WTC11 (cell line): ENCODE data around the gene ENTR1. TPM values are rescaled to one million over a fixed set of nuclear protein-coding genes. Genes with fewer than 3 reads are reported as not detected.

Experiments
- ATAC-seq: fragments of 200-7000 bp; cut with Tn5 transposase; 2 replicates; pipeline ENCODE4 v1.10.0; 2021; ENCODE audit warnings: mild to moderate bottlenecking, moderate library complexity
- CTCF ChIA-PET: fragments of 300-600 bp; sonication (Branson Sonifier 250); formaldehyde crosslinking; loops from one replicate; lab custom pipeline; 2021; ENCODE audit warnings: antibody characterized with exemption; lab: Charles Lee
- POLR2A ChIA-PET: fragments of 350-600 bp; sonication (Branson Sonifier 250); formaldehyde crosslinking; loops from one replicate; lab custom pipeline; 2021; ENCODE audit warnings: antibody characterized with exemption; lab: Charles Lee
- DNase-seq: peaks from one replicate; pipeline ENCODE4 v3.0.0; 2021; ENCODE audit warnings: low spot score
- H3K27ac Mint-ChIP-seq: 2 replicates; pipeline ENCODE4 v1.8.0; 2021; ENCODE audit warnings: mixed read lengths
- H3K27me3 Mint-ChIP-seq: 2 replicates; pipeline ENCODE4 v1.8.0; 2021; ENCODE audit warnings: low read depth, mild to moderate bottlenecking, moderate library complexity, mixed read lengths
- H3K36me3 Mint-ChIP-seq: 2 replicates; pipeline ENCODE4 v1.8.0; 2021; ENCODE audit warnings: mixed read lengths
- H3K4me1 Mint-ChIP-seq: 2 replicates; pipeline ENCODE4 v1.8.0; 2022; ENCODE audit warnings: mixed read lengths
- H3K4me3 Mint-ChIP-seq: 2 replicates; pipeline ENCODE4 v1.8.0; 2021; ENCODE audit warnings: mild to moderate bottlenecking, moderate library complexity, mixed read lengths
- H3K9me3 Mint-ChIP-seq: 2 replicates; pipeline ENCODE4 v1.8.0; 2021; ENCODE audit warnings: mixed read lengths
- ELF4 ChIP-seq: sonication (generic); formaldehyde crosslinking; IDR thresholded peaks from 2 replicates; pipeline ENCODE4 v1.8.1; 2022; ENCODE audit warnings: low read depth, mild to moderate bottlenecking, moderate library complexity, missing genetic modification reagents
- ESRRA ChIP-seq: sonication (generic); formaldehyde crosslinking; IDR thresholded peaks from 2 replicates; pipeline ENCODE4 v1.8.1; 2022; ENCODE audit warnings: mild to moderate bottlenecking, missing genetic modification reagents, borderline replicate concordance
- GABPB1 ChIP-seq: sonication (generic); formaldehyde crosslinking; IDR thresholded peaks from 2 replicates; pipeline ENCODE4 v1.8.1; 2023; ENCODE audit warnings: mild to moderate bottlenecking, missing genetic modification reagents
- KAT7 ChIP-seq: sonication (generic); formaldehyde crosslinking; IDR thresholded peaks from 2 replicates; pipeline ENCODE4 v1.8.1; 2023; ENCODE audit warnings: missing genetic modification reagents, mild to moderate bottlenecking, borderline replicate concordance
- PRDM15 ChIP-seq: sonication (generic); formaldehyde crosslinking; IDR thresholded peaks from 2 replicates; pipeline ENCODE4 v1.8.0; 2022; ENCODE audit warnings: missing genetic modification reagents
- RORB ChIP-seq: fragments of 250-450 bp; sonication (Bioruptor Pico); IDR thresholded peaks from 2 replicates; pipeline ENCODE4 v1.9.0; 2021; ENCODE audit warnings: mild to moderate bottlenecking
- SOX15 ChIP-seq: fragments of 250-450 bp; sonication (Bioruptor Pico); IDR thresholded peaks from 2 replicates; pipeline ENCODE4 v1.9.0; 2021; ENCODE audit warnings: mild to moderate bottlenecking
- TP53 ChIP-seq: sonication (generic); formaldehyde crosslinking; IDR thresholded peaks from 2 replicates; pipeline ENCODE4 v1.8.1; 2023; ENCODE audit warnings: mild to moderate bottlenecking, missing genetic modification reagents
- ZNF671 ChIP-seq: fragments of 250-450 bp; sonication (Bioruptor Pico); IDR thresholded peaks from 2 replicates; pipeline ENCODE4 v1.8.0; 2021; ENCODE audit warnings: mild to moderate bottlenecking
- total RNA-seq: library from RNA; stranded (reverse); gene quantifications from 3 replicates; pipeline ENCODE4 v1.2.3, GENCODE V29; 2021
- TF ChIP-seq, protein P1 (sequence below): sonication (generic); formaldehyde crosslinking; IDR thresholded peaks from 2 replicates; pipeline ENCODE4 v1.8.1; 2023; ENCODE audit warnings: mild to moderate bottlenecking, missing genetic modification reagents, moderate library complexity
- TF ChIP-seq, protein P2 (sequence below): sonication (generic); formaldehyde crosslinking; IDR thresholded peaks from 2 replicates; pipeline ENCODE4 v1.8.0; 2023; ENCODE audit warnings: missing genetic modification reagents, mild to moderate bottlenecking, borderline replicate concordance

ENTR1 gene
- total RNA-seq, 1 experiment from 2014 or later = 140 TPM

- H3K36me3 Mint-ChIP-seq = no peaks in the 10 kb centered on the region
- POLR2A ChIA-PET = interaction anchor here (0.5 to 1.5 kb wide), 3 partner anchors 10 to 71 kb away, joined by 3 read pairs; no protein-coding TSS in a partner anchor
- TF ChIP-seq, protein P1, sequence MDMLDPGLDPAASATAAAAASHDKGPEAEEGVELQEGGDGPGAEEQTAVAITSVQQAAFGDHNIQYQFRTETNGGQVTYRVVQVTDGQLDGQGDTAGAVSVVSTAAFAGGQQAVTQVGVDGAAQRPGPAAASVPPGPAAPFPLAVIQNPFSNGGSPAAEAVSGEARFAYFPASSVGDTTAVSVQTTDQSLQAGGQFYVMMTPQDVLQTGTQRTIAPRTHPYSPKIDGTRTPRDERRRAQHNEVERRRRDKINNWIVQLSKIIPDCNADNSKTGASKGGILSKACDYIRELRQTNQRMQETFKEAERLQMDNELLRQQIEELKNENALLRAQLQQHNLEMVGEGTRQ (CRISPR knock-in tag) = no peak
- TF ChIP-seq RORB (CRISPR knock-in tag) (no peak), SOX15 (CRISPR knock-in tag) (no peak), ELF4 (CRISPR knock-in tag) (no peak), ZNF671 (CRISPR knock-in tag) (no peak), KAT7 (CRISPR knock-in tag) (no peak), PRDM15 (CRISPR knock-in tag) (no peak), ESRRA (CRISPR knock-in tag) (no peak), GABPB1 (CRISPR knock-in tag) (no peak)
- TF ChIP-seq, protein P2, sequence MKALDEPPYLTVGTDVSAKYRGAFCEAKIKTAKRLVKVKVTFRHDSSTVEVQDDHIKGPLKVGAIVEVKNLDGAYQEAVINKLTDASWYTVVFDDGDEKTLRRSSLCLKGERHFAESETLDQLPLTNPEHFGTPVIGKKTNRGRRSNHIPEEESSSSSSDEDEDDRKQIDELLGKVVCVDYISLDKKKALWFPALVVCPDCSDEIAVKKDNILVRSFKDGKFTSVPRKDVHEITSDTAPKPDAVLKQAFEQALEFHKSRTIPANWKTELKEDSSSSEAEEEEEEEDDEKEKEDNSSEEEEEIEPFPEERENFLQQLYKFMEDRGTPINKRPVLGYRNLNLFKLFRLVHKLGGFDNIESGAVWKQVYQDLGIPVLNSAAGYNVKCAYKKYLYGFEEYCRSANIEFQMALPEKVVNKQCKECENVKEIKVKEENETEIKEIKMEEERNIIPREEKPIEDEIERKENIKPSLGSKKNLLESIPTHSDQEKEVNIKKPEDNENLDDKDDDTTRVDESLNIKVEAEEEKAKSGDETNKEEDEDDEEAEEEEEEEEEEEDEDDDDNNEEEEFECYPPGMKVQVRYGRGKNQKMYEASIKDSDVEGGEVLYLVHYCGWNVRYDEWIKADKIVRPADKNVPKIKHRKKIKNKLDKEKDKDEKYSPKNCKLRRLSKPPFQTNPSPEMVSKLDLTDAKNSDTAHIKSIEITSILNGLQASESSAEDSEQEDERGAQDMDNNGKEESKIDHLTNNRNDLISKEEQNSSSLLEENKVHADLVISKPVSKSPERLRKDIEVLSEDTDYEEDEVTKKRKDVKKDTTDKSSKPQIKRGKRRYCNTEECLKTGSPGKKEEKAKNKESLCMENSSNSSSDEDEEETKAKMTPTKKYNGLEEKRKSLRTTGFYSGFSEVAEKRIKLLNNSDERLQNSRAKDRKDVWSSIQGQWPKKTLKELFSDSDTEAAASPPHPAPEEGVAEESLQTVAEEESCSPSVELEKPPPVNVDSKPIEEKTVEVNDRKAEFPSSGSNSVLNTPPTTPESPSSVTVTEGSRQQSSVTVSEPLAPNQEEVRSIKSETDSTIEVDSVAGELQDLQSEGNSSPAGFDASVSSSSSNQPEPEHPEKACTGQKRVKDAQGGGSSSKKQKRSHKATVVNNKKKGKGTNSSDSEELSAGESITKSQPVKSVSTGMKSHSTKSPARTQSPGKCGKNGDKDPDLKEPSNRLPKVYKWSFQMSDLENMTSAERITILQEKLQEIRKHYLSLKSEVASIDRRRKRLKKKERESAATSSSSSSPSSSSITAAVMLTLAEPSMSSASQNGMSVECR (CRISPR knock-in tag) = no peak
- TF ChIP-seq, all 79 proteins: peak for 0
- DNase-seq = no peak
- CTCF ChIA-PET = interaction anchor here (1.1 to 1.9 kb wide), 2 partner anchors 10 to 14 kb away, joined by 3 to 7 read pairs; partner anchors contain the start of gene DNLZ
- Mint-ChIP-seq H3K27ac (no peak overlapping the region), H3K9me3 (no peaks in the 10 kb centered on the region), H3K4me1 (no peaks in the 10 kb centered on the region), H3K4me3 (no peak overlapping the region), H3K27me3 (no peaks in the 10 kb centered on the region)
- no peak for ATAC-seq
Observed at GRCh38 chr9:136353088-136353487, 57.3 kb downstream of the ENTR1 start.

- TF ChIP-seq TP53 (CRISPR knock-in tag) = no peak
- ChIA-PET POLR2A (no interaction called here), CTCF (interaction anchor here (0.8 kb wide), 1 partner anchor 13 kb away, joined by 3 read pairs; no protein-coding TSS in a partner anchor)
- Mint-ChIP-seq H3K4me3 (no peak overlapping the region), H3K4me1 (no peaks in the 10 kb centered on the region), H3K36me3 (no peaks in the 10 kb centered on the region), H3K27ac (no peak overlapping the region), H3K9me3 (no peaks in the 10 kb centered on the region), H3K27me3 (no peaks in the 10 kb centered on the region)
- DNase-seq (no peak), ATAC-seq (no peak)
Observed at GRCh38 chr9:136352682-136353081, 57.7 kb downstream of the ENTR1 start.

Other genes with a start within 250 kb of the ENTR1 start
- 0.11 TPM in 1 of 3 replicates, not detected in the others for gene LHX3, start 205.5 kb downstream of the ENTR1 start, total RNA-seq
- 31.7 to 33.4 TPM (median 33.2 TPM) in 3 replicates for gene QSOX2, start 164.8 kb downstream of the ENTR1 start, total RNA-seq
- gene CCDC187, start 106.5 kb downstream of the ENTR1 start, total RNA-seq = 0.02 to 0.04 TPM in 2 of 3 replicates, not detected in the other
- 14.2 to 16.2 TPM (median 16.2 TPM) in 3 replicates for gene GPSM1, start 83.1 kb downstream of the ENTR1 start, total RNA-seq
- gene DNLZ, start 46.9 kb downstream of the ENTR1 start, total RNA-seq = 13.5 to 17.2 TPM (median 15.0 TPM) in 3 replicates
- 0.76 to 0.96 TPM (median 0.96 TPM) in 3 replicates for gene CARD9, start 36.9 kb downstream of the ENTR1 start, total RNA-seq
- 18.9 to 22.8 TPM (median 20.0 TPM) in 3 replicates for gene SNAPC4, start 10.4 kb downstream of the ENTR1 start, total RNA-seq
- 77.0 to 103 TPM (median 79.2 TPM) in 3 replicates for gene PMPCA, start within 50 bp of the ENTR1 start, total RNA-seq
- gene INPP5E, start 29.2 kb upstream of the ENTR1 start, total RNA-seq = 23.6 to 25.5 TPM (median 24.0 TPM) in 3 replicates
- 52.1 to 70.9 TPM (median 52.3 TPM) in 3 replicates for gene SEC16A, start 72.4 kb upstream of the ENTR1 start, total RNA-seq
- 76.7 to 95.6 TPM (median 79.2 TPM) in 3 replicates for gene NOTCH1, start 135.4 kb upstream of the ENTR1 start, total RNA-seq